ENCODE results near the gene KRTAP12-2.

KRTAP12-2 gene

DNA sequence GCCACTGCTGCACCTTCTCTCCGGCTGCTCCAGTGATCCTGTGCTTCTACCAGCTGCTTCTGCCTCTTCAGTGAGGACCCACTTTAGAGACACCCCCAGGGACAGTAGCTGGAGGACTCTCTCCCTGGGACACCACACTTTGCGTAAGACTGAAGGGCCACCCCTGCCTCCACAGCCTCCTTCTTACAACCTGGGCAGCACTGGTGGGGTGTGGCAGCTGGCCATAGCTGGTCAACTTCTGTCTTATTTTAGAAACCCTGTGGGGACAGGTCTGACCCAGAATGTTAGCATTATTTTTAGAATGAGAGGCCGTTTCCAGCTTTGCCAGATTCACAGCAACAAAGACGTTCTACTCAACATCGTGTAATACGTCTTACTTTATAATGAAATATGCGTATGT, 41.0 kb downstream of the KRTAP12-2 start:
- no peak for DNase-seq

DNA sequence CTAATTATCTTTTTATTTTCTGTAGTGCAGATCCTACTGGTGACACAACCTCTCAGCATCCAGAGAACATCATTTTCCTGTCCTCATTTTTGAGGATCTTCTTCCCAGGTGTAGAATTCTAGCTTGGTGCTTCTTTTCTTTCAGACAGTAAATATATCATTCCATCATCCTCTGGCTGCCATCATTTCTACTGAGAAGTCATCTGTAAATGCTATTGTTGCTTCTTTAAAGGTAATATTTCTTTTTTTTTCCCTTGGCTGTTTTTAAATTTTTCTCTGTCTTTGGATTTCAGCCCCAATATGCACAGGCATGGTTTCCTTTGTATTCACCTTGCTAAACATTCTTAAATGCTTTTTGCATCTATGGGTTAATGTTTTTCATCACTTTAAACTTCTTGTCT, 43.2 kb downstream of the KRTAP12-2 start:
- DNase-seq: no peak

DNA sequence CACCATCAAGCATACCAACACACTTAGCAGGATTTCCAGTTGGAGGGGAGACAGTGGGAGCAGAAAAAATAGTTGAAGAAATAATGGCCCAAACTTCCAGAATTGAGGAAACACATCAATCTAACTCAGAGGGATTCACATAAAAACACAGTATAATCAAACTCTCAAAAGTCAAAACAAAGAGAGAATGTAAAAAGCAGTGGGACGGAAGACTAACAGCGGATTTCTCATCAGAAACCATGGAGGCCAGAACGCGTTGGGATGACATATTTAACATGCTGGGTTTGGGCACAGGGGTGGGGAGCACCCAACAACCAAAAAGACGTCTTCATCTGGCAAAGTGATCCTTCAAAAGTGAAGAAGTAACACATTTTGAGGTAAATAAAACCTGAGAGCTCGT, 46.8 kb downstream of the KRTAP12-2 start:
- no peak for DNase-seq

DNA sequence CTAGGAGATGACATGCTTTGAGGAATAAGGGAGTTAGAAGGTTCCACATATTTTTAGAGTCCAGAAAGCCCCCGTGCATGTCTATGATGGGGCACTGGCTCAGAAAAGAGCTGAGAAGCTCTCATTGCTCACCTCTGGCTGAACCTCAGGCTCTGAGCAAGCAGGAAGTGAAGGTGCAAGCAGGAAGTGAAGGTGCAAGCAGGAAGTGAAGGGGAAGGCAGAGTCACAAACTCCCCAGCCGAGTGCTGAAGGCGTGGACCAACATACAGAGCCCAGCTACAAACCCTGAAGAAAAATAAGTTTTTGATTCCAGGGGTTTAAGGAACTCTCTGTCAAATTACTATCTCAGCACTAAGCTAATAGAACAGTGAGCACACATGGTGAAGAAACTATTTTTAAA, 47.8 kb downstream of the KRTAP12-2 start:
- no peak for DNase-seq

DNA sequence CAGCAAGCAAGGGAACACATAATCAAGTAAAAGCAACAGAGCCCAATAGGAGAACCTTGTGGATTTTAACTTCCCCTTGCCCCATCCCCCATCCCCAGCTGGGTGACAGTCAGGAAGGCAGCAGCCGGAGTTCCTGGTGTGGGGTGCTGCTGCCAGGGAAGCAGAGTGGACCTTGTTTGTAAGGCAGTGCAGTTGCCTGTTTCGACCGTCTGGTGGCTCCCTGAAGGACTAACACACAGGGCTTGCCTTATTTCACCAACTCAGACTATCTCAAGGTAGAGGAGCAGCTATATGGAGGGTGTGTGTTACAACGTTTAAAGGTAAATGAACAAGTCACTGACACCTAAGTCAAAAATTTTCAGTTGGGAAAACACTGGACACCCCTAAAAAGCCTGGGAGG, 48.2 kb downstream of the KRTAP12-2 start:
- no peak for DNase-seq

DNA sequence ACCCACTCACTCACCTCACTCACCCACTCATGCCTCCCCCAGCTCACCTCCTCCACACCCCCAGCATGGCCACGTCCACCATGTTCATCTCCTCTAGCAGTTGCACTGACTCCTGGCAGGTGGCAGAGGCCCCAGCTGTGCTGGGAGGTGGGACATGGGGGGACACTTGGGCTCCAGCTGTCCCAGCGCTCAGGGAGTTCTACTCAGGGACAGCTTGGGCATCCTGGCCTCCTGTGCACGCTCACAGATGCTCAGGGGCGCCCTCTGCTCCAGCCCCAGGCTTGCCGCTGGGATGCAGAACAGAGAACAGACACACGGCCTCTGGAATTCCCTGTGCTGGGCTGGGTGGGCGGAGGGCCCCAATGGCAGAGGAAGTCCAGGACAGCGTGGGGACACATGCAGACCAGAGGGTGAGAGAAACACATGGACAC, 49.6 kb downstream of the KRTAP12-2 start:
- no peak for DNase-seq

DNA sequence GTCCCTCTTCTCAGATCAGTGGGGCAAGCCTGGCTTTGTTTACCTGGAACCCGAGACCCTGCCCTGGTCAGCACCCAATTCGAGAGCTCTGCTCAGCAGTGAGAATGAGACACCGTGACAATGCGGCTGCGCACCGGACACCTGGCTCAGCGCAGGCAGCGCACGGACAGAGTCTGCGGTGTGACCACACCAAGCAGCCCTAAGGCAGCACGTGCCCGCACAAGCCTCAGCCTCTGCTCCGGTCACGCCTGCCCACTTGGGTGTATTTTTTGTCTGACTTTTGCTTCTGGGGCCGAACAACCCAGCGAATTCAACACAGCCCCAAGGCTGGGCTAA, 50.2 kb downstream of the KRTAP12-2 start:
- no peak for DNase-seq
